GM11168 (cell line): ENCODE data around the gene ACSL3.

Experiments used
- in situ Hi-C: fragments of 300-500 bp; cut with MboI; formaldehyde crosslinking; loops from one replicate; pipeline ENCODE4 v1.12.0; 2022; ENCODE audit warnings: low sequenced_read_pairs; ENCODE audit not compliant: unreplicated experiment

Gene ACSL3

DNA sequence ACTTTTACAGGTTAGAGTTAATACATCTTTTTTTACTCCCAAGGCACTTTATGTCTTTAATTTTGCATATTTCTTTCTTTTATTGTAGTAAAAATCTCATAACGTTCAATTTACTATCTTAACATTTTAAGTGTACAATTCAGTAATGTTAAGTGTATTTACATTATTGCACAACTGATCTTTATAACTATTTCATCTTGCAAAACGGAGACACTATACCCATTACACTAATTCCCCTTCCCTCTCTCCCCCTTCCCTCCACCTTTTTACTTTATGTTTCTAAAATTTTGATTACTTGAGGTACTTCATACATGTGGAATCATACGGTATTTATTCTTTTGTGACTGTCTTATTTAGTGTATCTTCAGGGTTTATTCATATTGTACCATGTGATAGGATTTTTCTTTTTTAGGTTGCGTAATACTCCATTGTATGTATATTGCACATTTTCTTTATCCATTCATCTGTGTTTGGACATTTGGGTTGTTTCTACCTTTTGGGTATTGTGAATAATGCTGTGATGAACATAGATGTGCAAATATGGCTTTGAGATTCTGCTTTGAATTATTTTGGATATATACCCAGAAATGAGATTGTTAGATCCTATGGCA, 75.0 kb downstream of the ACSL3 start:
- in situ Hi-C loops: no loop called here

DNA sequence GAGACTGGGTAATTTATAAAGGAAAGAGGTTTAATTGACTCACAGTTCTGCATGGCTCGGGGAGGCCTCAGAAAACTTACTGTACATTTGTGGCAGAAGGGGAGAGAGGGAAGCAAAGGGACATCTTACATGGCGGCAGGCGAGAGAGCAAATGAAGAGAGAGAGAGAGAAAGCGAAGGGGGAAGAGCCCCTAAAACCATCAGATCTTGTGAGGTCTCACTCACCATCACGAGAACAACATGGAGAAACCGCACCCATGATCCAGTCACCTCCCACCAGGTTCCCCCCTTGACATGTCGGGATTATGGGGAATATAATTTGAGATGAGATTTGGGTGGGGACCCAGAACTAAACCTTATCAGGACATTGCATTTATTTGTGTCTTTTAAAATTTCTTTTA, 75.9 kb downstream of the ACSL3 start:
- in situ Hi-C loops: no loop called here

DNA sequence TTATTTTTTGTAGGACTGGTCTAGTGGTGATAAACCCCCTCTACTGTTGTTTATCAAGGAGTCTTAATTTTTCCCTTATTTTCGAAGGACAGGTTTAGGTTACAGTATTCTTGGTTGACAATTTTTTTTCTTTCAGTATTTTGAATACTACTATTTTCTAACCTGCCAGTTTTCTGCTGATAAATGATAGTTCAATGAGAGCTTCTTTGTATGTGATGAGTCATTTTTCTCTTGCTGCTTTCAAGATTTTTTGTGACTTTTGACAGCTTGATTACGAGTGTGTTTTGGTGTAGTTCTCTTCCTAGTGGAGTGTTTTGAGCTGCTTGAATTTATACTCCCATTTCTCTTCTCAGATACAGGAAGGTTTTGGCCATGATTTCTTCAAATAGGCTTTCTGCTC, 77.5 kb downstream of the ACSL3 start:
- in situ Hi-C loops: no loop called here

GRCh38 chr2:222939208-222939856, 78.5 kb downstream of the ACSL3 start:
- in situ Hi-C loops: no loop called here

DNA sequence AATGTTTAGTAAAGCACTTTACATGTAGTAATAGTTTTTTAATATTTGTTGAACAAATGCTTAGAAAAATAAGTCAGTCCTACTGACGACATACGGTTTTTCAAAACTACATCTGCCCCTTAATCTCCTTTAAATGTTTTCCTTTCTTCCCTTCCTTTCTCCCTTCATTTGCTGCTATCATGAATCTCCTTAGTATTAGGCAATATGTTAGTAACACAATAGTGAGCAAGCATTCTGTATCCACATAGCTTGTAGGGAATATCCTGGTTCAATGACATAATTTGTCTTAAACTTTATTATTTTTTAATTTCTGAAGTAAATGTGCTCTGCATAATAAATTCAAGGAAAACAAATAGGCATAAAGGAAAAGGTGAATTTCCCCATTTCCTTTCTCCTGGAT, 79.1 kb downstream of the ACSL3 start:
- in situ Hi-C loops: no loop called here

GRCh38 chr2:222941510-222942032, 80.7 kb downstream of the ACSL3 start:
- in situ Hi-C loops: no loop called here

DNA sequence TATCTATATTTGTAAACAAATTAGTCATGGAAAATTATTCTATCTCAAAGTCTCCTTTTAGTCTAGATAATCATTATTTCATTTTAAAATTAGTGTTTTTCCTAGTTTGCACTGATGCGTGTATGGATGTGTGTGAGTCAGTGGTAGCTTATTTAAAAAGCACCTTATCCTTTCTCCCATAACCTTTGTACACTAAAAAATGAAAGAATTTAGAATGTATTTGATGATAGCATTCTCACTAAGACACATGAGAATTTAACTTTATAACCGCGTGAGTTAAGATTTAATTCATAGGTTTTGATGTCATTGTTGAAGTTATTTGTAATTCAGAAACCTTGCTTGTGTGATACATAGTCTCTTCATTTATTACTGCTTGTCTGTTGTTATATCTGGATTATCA, 81.7 kb downstream of the ACSL3 start:
- in situ Hi-C loops: no loop called here

DNA sequence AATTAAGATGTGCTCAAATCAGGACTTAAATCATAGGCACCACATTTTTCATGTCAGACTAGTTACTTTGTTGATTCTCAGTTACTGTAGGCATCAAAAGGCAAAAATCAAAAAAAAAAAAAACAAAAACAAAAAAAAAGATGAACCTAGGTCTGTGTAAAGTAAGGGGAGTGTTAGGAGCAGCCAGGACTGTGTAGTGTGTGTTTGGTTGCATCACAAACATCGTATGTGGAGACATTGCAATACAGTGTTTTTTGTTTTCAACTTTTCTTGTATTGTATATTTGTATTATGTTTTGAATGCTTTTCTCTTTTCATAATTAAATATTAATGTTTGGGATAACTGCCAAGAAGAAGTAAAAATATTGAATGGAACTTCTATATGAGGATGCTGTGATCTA, 82.1 kb downstream of the ACSL3 start:
- in situ Hi-C loops: no loop called here

GRCh38 chr2:222943820-222944219, 83.0 kb downstream of the ACSL3 start:
- in situ Hi-C loops: no loop called here

DNA sequence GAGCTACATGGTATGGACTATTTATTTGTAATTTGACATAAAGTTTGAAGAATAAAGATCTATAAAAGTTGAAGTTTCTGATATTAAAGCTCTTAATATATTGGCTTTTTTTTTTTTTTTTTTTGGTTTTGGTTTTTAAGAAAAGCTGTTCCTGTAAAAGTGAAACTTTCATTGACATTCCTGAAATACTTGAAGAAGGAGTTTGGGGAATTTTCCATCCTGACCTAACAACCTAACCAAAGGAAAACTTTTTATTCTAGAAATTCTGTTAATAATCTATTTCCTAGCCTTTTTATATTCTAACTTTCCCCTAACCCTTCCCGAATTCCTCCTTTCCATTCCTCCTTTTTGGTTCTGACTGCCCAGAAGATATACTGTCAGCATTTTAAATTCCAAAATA, 83.7 kb downstream of the ACSL3 start:
- in situ Hi-C loops: no loop called here

DNA sequence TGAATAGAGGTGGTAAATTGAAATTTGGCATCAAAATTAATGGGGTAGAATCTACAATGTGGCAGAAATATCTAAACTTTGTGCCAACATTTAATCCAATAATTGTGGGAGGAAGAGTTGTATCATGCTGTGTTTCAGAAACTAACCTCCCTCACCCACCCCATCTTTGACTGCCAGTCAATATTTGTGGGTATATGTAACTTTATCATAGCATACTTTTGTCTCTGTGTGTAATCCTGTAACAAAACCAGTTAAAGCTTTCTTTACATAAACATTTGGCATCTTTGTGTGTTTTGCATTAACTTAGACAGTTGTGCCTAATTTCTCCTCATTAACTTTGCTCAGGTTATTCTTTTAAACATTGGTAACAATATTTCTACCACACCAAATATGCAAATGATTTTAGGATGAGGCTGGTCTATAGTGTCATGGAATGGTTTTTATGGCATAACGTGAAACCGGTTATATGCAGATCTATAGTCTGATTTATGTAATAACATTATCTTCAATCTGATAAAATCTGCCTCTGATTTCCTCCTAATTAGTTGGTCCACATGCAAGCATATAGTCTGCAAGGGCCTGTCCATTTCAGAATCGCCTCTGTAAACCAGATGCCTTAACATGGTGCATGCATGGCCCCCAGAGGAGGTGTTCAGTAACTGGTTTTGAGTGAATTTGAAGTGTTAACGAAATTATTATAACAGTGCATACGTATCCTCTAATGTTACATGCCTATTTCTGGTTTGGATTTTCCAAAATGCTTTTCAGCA, 84.3 kb downstream of the ACSL3 start:
- in situ Hi-C loops: no loop called here

DNA sequence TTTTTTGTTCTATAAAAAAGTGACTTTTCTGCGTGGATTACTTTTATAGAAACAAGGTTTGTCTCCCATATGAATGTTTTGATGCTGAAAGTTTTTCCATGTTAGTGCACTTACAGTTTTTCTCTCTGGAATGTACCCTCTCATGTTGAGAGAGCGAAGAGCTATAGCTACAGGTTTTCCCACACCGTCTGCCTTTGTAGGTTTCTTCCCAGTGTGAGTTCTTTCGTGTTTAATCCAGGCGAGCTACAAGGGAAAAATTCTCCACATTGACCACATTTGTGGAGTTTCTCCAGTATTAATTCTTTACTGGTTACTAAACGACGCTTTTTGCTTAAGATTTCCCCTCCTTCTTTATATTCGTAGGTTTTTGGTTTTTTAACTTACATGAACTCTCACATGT, 85.1 kb downstream of the ACSL3 start:
- in situ Hi-C loops: no loop called here

DNA sequence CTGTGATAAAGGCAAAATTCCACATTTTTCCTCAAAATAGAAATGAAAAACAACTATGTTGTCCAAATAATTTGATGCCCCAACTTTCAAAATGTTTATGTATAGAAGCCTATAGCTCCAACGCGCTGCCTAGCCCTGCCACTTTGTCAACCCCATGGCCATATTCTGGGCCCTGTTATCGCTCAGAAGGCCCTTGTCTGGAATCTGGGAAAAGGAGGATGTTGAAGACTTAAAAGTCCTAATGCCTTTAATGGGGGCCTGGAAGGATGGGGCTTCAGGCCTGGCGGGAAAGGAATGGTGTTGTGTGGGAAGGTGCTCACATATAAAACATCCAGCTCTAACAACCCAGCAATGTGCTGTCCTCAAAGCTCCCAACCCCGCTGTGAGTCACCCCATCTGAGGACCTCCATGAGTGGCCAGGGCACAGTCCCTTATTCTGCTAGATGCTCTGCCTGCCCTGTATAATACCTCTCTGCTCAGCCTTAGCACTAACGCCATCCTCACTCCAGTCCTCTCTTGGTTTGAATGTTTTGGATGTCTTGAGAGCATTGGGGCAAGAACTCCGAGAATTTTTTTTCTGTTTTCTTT, 86.0 kb downstream of the ACSL3 start:
- in situ Hi-C loops: no loop called here

GRCh38 chr2:222949073-222949472, 88.2 kb downstream of the ACSL3 start:
- in situ Hi-C loops: no loop called here

DNA sequence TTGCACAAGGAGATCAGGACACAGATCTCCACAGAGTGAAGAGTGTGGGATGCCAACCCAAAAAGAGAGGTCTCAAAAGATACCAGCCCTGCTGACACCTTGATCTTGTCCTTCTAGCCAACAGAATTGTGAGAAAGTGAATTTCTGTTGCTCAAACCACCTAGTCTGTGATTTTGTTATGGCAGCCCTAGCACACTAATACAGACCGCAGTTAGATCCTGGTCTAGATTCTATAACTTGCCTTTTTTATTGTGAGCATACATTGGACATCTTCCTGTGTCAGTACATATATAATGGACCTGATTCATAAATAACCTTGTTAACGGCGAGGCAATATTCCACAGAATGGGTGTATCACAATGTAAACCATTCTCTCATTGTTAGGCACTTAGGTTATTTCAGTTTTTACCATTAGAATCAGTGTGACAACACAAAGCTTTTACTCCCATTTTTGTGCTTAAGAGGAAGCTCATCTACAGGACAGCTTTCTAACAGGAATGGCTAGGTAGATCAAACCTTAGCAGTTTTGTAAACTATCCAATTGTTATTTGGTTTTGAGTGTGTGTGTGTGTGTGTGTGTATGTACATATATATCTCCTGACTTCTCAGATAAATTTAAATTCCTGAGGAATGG, 89.0 kb downstream of the ACSL3 start:
- in situ Hi-C loops: no loop called here

DNA sequence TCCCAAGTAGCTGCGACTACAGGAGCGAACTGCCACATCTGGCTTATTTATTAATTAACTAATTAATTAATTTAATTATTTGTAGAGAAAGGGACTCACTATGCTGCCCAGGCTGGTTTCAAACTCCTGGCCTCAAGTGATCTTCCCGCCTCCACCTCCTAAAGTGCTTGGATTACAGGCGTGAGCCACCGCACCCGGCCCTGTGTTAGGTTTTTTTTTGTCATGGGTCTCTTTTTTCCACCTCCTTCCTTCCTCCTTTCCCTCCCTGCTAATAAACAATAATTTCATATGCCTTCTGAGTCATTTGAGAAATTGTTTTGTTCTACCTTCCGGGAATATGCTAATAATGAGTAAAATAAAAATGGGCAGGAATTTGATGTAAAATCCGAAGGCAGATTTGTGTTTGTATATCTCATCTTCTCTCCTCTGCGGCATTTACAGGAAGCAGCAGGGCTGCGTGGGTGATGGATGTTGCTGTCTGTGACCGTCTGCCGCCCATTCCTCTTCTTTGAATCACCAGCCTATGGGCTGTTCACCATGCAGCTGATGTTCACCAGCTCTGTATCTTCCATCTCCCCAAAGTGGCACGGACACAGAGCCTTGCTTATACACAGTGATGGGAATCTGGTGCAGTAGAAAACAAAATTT, 89.9 kb downstream of the ACSL3 start:
- in situ Hi-C loops: no loop called here

DNA sequence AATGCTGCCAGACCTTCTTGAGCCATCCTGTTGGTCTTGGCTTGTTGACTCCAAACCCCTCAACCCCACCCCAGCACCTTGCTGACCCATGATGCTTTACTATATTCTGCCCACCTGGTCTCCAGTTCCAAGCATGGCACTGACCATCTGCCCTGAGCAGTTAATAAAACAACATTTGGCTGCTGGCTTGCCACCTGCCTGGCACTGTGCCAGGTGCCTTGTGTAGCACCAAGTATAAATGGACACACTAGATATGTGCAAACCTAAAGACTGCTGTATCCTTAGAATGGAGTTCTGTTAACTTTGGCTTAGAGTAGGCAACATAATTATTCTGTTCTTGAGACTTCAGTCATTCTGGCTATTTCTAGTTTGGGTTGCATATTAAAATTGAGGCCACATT, 91.4 kb downstream of the ACSL3 start:
- in situ Hi-C loops: no loop called here

DNA sequence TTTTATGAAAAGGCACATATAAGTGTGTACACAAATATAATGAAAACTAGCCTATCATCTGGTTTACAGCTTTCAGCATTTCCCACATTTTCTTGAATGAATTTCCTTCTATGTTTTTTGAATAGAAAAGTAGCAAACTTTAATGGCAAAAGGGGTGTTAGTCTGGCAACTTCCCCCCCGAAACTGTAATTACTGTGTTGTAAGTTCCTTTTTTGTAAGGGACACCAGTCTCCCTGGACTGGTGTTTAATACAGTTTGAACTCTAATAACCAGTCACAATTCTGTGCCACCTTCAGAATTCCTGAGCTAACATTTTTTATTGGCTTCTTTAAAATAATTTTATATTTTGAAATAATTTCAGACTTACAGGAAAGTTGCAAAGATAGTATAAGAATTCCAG, 94.2 kb downstream of the ACSL3 start:
- in situ Hi-C loops: no loop called here

GRCh38 chr2:222959358-222959757, 98.5 kb downstream of the ACSL3 start:
- in situ Hi-C loops: no loop called here

DNA sequence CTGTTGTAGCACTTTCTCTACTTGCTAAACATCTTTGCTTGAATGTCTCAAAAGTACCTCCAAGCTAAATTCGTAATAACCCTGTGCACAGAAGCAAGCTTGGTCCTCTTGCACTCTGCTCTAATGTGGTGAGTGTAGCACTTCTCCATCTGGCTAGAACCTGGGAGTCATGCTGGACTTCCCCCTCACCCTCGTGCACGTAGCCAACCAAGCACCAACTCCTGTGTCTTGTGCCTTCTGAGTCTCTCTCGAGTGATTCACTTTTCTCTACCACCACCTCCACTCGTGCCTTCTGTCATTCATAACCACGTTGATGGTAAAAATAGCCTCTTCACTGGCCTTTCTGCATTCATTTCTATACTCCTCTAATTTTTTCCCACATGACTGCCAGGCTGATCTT, 99.3 kb downstream of the ACSL3 start:
- in situ Hi-C loops: no loop called here
